NCI-H2227 treated with DMSO at 0.1 percent for 48 hours (cell line): ENCODE results near the gene NAALADL2.
"Not testable (repeated sequence)": the region's sequence is repeated elsewhere in the genome, so short reads cannot be mapped to it uniquely, and the experiment has no call there.

Experiments
- DNase-seq: peaks from one replicate; lab custom pipeline; 2025; lab: John Stamatoyannopoulos, UW

NAALADL2 gene

DNA sequence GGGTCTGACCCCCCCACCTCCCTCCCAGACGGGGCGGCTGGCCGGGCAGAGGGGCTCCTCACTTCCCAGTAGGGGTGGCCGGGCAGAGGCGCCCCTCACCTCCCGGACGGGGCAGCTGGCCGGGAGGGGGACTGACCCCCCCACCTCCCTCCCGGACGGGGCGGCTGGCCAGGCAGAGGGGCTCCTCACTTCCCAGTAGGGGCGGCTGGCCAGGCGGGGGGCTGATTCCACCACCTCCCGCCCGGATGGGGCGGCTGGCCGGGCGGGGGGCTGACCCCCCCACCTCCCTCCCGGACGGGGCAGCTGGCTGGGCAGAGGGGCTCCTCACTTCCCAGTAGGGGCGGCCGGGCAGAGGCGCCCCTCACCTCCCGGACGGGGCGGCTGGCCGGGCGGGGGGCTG is 272.7 kb downstream of the NAALADL2 start:
- DNase-seq, result not testable (repeated sequence)

DNA sequence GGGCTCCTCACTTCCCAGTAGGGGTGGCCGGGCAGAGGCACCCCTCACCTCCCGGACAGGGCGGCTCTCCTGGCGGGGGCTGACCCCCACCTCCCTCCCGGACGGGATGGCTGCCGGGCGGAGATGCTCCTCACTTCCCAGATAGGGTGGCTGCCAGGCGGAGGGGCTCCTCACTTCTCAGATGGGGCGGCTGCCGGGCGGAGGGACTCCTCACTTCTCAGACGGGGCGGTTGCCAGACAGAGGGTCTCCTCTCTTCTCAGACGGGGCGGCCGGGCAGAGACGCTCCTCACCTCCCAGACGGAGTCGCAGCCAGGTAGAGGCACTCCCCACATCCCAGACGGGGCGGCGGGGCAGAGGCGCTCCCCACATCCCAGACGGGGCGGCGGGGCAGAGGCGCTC is 273.6 kb downstream of the NAALADL2 start:
- DNase-seq, result not testable (repeated sequence)

DNA sequence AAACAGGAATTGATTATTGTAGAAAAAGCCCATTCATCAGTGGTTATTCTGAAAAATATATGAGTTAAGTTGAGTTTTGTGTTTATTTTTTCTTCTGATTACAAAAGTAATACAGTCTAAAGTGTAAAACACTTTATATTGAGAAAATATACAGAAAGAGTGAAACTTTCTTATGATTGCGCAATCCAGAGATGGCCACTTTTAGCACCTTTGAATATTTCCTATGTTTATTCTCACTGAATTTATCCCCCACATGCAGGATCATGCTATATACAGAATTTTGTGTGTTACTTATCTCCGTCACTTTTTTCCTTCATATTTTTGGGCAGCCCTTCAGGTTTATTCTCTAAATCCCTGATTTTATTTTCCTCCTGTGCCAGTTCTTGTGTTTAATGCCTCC is 285.2 kb downstream of the NAALADL2 start:
- DNase-seq, result no peak

DNA sequence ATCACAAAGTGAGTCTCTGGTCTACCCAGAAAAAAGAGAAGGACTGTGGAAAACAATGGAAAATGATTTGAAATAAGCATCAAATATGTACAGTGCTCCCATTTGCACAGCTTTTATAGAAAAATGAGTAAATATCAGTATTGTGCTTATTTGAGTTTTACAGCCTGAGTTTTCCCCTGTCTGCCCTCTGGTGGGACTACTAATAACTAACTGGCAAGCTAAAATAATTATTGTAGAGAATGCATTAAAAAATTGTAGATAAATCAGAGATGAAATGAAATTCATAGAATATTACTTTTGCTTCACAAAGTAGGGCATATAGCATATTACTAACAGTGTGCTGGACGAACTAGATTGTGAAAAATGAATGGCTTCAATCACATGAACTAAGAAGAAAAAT is 287.1 kb downstream of the NAALADL2 start:
- no peak for DNase-seq

DNA sequence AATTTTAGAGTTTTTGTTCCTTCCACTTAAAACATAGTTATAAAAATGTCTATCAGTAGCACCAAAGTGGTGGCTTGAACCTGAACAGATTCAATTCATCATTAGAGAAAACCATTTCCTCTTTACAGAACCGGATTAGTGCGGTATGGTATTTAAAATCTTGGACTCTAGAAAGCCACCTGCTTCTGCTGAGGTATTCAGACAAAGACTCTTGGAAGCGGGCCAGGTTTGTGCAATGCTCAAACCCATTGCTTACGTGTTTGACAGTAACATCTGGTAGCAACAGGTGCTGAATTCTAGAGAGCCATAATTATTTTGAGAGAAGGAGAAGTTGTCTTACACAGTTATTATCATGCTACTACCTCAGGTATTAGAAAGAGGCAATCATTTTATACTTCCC is 290.5 kb downstream of the NAALADL2 start:
- peak; percentile 45 for DNase-seq

DNA sequence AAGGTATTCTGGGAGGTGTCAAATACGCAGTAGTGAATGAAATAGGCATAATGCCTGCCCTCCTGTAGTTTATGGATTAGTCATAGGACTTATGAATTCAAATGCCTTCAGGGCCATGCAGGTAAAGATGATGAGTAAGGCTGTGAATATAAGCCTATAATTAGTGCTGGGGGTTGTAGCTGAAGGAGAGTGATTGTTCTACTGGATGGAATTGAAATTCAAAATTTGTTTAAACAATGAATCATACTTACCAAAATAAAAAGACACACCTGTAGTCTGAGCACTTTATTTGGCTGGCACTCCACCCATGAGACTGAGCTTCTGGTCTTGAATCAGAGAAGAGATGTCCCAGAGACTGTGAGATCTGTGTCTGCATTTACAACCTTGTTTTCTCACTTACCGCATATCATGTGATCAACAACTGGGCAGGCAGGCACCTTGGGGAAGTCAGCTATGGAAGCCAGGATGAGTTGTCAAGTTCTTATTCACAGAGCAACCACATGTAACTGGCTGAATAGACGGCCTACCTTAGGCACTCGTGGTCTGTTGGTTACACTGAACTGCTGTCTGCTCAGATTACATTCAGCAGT is 291.8 kb downstream of the NAALADL2 start:
- DNase-seq, result no peak

DNA sequence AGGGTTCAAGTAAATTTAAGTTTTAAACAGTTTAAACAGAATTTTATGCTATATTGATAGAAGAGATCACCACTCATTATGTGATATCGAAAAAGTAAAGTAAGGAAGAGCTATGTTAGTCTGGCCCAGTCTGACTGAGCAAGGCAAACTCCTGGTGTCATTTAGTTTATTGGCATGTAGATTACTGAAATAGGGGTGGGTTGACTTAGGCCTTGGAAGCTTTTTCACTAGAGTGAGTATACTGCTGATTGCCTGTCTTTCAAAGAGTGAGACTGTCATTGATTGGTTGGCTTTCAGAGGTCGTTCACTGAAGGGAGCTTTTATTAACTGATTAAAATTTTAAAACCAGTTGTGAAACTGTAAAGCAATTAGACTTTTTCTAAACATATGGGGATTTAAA is 294.5 kb downstream of the NAALADL2 start:
- no peak for DNase-seq

DNA sequence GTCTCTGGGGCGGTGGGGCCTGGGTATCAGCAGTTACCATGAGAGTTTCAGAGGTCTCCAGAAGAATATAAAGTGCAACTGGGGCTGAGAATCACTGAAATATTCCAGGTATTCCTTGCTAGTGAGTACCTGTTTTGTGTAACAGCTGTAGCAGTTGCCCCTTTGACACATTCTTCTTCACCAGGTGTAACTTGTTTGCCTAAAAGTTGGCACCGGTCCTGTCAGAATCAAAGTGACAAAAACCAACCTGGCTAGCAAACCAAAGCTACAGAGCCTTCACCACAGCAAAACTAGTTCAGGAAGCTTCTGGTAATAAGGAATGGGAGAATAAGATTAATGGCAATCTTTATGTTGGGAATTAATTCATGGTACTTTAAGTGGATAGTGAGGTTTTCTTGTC is 296.0 kb downstream of the NAALADL2 start:
- no peak for DNase-seq

DNA sequence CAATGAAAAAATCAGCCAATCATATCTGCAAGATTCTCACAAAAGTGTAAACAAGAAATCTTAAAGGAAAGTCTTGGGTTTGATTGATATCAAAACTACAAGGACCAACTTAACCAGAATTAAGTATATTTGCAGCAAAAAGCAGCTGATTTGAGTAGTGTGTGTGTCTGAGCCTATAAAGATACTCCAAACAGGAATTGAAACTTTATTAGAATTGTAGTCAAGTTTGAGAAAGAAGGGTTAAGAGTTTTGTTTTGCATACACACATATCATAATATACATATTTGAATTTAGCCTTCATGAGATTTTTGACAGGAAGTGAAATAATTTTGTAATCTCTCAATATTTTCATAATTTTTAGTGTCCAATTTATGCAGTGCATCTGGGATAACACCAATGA is 300.1 kb downstream of the NAALADL2 start:
- no peak for DNase-seq

DNA sequence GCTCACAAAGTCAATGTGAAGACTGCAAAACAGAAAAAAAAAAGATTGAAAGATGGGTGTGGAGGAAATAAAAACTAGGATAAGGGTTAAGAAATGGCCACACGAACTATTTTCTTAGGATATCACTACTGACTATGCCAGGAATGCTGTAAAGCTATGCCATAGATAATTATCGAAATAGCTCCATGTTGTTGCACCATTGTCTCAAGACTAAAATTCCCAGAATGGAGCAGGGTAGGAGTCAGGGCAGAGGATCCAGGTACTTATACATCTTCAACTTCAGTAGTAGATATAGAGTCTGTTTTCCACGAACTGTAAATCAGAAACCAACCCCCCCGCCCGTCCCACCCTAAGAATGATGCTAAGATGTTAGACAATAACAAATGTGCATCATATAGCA is 302.2 kb downstream of the NAALADL2 start:
- DNase-seq, result no peak

DNA sequence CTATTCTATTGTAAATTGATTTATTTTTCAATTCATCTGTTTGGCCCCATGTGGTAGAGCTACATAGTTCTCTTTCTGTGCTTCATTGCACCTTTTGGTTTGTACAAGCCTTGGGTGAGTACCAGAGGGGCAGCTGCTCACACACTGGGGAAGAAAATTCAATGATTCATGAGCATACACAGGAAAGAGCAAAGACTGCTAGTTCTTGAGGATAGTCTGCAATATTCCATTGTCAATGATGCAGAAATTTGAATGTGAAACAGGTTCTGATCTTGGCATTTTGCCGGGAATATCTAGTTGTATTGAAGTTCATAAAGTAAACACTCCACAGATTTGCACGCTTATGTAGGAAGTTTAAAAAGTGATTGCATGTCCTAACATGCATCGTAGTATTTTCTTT is 304.6 kb downstream of the NAALADL2 start:
- no peak for DNase-seq

DNA sequence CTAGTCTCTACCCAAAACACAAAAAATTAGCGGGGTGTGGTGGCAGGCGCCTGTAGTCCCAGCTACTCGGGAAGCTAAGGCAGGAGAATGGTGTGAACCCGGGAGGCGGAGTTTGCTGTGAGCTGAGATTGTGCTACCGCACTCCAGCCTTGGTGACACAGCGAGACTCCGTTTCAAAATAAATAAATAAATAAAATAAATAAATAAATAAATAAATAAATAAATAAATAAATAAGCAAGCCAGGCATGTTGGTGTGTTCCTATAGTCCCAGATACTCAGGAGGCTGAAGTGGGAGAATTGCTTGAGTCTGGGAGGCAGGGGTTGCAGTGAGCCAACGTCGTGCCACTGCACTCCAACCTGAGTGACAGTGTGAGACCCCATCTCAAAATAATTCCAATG is 314.0 kb downstream of the NAALADL2 start:
- not testable (repeated sequence) for DNase-seq

DNA sequence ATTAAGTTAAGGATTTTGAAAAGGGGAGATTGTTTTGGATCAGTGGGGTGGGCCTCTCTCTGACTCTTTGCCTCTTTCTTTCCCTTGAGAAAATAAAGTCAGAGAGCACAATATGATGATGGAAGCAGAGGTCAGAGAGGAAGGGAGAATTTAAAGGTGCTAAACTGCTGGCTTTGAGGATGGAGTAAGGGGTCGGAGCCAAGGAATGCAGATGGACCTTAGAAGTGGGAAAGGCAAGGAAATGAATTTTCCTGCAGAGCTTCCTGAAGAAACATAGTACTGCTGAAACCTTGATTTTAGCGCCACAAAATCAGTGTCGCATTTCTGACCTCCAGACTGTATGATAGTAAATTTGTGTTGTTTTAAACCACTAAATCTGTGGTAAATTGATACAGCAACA is 317.4 kb downstream of the NAALADL2 start:
- DNase-seq, result no peak

DNA sequence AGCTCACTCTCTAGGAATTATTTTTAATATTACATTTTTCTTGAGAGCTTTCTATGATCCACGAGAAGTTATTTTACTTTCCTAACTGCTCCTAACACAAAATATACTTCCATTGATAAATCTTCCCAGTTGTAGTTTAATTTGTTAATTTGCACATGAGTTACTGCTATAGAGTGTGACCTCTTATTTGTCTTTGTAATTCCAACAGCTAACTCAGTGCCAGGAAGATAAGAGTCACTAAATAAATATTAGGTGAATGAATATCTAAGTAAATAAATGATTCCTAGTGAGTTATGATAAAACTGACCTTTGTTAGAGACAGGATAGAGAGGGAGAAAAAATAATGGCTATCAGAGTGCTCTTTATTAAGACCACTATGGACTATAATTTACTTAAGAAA is 319.9 kb downstream of the NAALADL2 start:
- no peak for DNase-seq

DNA sequence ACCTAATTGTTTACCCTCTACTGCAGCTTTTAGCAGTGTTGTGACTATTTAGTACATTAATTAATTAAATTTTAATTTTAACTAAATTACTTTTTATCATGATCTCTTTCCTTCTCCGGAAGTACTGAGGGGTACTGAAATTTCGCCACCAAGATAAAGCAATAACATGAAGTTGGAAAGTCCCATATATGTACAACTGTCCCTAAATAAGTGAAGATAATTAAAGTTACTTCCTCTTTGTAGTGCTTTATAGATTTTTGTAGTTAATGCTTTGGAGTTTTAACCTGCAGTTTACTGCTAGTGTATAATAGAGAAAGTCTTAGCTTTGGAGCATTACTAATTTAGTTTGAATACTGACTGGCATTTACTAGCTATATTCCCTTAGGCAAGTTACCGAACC is 325.3 kb downstream of the NAALADL2 start:
- DNase-seq, result no peak

DNA sequence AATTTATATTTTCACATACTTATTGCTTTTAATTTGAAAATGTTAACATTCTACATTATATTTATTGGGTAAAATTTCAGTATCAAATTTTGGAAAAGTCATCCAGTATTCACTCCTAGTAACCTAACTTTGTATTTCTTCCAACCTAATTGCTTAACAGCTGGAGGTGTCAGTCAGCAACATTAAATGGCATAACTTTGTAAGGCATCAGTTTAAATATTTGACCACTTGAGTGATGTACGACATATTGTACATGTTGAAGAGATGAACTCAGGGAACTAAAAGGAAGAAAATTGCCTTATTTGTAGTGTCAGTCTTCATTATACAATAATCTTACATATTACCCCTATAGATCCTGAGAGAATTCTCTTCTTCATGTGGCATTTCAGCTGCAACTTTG is 326.8 kb downstream of the NAALADL2 start:
- DNase-seq, result peak; percentile 9

DNA sequence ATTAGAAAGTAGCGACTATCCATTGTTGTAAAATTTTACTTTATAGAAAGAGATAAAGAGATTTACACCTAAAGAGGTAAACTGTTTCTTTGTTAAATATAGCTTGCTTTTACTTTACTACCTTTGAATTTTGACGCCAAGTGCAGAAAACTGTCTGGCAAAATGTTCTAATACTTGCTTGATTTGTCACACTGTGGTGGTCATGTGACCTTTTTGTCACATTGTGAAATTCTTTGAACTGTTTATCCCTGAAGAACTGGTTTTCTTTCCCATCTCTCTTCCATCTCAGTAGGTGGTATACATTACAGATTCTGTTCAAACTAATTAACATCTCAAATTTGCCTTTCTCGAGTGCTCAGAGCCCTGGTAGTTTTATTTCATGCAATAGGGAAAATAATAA is 327.4 kb downstream of the NAALADL2 start:
- no peak for DNase-seq

DNA sequence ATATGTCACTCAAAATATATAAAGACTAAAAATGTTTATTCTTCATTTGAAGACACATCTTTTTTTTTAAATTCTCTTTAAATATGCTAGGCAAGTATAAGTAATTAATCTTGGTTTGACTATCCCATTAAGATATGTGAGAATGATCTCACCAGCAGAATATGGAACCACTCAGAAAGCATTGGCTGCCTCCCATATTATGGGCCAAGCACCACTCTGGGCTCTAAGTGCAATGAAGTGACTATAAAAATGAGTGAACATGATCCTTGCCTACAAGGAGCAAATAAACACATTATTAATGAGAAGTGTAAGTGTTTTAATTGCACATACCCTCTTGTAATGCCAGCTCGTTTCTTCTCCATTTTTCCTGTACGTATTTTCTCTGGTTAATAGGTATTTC is 328.5 kb downstream of the NAALADL2 start:
- no peak for DNase-seq

DNA sequence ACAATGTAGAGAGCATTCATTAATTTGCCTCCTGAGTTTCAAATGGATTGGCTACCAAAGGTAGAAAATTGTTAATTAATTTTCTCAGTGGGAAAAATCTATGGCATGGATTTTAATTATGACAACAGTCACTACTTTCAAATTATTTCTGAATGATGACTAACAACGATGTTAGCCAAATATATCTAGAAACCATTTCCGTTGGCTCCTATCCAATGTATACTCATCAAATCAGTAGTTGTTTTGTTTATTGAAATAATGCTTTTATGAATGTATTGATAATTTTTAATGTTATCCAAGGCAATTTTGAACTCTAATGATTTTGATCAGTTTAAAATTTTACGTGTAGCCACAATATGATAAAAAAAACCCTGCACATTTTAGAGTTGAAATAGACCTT is 333.4 kb downstream of the NAALADL2 start:
- DNase-seq, result no peak

DNA sequence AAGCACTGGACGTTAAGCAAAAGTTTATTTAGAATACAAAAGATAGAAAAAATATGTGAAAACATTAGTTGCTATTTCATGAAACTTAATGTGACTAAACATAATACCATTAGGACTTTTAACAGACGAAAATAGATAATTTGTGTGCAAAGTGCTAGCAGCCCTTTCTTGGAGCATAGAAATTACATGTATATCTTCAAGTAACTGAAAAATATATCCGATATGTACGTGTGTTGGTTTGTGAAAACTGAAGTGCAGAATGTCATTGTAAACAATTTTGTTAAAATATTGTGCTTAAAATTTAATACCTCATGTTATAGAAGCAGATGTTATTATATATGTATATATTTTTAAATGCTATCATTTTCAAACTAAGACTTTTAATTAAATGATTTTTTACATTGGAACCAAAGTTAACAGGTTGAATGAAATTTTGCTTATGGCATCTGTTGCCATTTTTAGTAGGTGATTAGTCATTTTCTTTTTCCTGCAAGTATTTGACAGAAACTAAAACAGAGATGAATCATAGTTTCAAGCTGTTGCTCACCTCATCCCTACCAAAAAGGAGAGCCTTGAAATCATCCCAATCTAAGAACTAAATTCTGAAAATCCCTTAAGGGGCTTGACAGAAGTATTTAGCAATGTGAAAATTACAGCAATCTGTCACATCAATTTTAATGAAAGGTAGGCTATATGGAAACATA is 334.8 kb downstream of the NAALADL2 start:
- DNase-seq, result no peak

DNA sequence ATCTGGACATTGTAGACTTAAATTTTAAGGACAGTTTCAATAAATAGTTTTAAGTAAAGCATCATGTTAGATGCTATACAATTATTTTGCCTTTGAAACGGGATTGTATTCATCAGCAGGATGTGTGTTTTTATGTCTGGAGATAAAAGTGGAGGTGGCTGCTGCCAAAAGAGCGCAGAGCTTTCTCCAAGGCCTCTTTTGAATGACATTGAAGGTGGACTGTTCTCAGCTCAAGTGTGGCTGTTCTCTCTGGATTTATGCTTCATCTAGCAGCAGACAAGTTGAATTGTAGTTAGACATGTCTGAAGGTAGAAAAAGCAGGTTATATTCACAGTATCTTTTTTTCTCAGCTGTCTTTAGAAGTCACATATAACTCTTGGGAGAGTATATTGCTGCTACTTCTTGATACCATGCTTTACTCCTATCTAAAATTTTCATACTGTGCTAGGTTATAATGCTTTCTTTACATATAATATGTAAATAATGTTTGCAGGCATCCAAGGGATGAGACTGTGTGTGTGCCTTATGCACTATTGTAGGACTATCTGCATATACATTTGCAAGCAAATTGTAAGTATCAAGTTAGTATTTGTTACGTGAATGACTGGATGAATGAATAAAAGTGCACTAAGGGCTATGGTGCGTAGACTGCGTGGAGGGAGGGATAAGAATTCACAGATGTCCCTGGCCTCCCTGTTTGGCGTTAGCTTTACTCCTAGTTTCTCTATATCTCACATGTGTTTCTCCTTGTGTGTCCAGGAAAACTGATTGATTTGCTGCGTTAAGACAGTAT is 340.1 kb downstream of the NAALADL2 start:
- no peak for DNase-seq

DNA sequence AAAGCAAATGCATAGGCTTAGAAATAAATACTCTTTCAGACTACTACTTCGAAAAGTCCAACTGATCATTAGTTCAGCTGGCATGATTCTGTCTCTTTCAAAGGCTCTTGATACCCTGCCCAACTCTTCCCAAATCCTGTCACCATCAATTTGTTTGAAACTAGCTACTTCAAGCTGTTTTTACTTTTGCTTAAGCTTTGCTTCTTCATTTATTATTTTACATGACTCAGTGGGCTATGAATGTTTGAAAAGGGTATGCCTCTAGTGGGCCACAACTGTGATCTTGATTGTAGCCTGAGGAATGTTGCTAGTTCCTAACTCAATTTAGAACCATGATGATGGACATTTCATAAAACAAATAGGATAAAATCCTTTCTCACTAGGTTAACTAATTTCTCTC is 340.8 kb downstream of the NAALADL2 start:
- no peak for DNase-seq

DNA sequence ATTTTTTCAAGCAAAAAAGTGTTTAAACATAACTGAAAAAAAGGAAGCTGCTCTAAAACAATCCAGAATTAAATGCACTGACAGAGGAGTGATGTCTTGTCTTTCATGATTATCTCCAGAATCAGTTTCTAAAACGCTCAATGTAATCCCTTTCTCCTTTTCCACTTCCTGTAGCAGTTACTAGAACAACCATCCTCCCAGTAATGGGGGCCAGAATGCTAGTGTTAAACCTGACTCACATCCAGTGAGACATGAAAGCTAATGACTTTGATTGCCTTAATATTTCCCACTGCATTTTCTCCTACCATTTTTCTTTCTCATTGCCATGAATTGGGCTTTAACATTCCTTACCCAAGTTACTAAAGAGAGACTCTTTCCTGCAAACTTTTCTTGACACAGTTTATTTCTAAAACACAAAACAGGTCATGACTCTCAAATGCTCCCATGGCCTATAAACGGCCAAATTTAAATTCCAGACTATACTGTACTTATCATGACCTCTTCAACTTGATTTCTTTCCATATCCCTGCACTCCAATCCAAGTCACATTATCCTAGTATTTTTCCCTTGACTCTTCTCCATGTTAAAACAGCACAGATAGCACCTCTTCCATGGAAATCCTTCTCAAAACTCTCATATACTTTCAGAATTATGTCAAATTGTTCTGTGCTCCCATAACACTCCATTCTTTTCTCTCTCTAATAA is 341.4 kb downstream of the NAALADL2 start:
- DNase-seq, result no peak
